ENCODE data around the gene SLC25A5.

The SLC25A5 gene

GRCh38 chrX:119497185-119497584, 28.9 kb downstream of the SLC25A5 start (continued):
- TF ChIP-seq ZNF280D (tag by site-specific recombination; IDR thresholded peaks at IDR 0.05) (no peak), ZNF223 (tag by site-specific recombination; IDR thresholded peaks at IDR 0.05) (no peak), ZNF112 (tag by site-specific recombination; IDR thresholded peaks at IDR 0.05) (no peak), ZNF660 (tag by site-specific recombination; IDR thresholded peaks at IDR 0.05) (no peak), ZNF558 (tag by site-specific recombination; IDR thresholded peaks at IDR 0.05) (no peak), BCL11A (tag by site-specific recombination; IDR thresholded peaks at IDR 0.05; ENCODE audit: low read depth) (no peak), ZNF529 (tag by site-specific recombination; IDR thresholded peaks at IDR 0.05; ENCODE audit: insufficient replicate concordance) (no peak), PBX3 (CRISPR knock-in tag; IDR thresholded peaks at IDR 0.05) (no peak), ZBTB48 (tag by site-specific recombination; IDR thresholded peaks at IDR 0.05) (no peak)
- TF ChIP-seq, protein P1, sequence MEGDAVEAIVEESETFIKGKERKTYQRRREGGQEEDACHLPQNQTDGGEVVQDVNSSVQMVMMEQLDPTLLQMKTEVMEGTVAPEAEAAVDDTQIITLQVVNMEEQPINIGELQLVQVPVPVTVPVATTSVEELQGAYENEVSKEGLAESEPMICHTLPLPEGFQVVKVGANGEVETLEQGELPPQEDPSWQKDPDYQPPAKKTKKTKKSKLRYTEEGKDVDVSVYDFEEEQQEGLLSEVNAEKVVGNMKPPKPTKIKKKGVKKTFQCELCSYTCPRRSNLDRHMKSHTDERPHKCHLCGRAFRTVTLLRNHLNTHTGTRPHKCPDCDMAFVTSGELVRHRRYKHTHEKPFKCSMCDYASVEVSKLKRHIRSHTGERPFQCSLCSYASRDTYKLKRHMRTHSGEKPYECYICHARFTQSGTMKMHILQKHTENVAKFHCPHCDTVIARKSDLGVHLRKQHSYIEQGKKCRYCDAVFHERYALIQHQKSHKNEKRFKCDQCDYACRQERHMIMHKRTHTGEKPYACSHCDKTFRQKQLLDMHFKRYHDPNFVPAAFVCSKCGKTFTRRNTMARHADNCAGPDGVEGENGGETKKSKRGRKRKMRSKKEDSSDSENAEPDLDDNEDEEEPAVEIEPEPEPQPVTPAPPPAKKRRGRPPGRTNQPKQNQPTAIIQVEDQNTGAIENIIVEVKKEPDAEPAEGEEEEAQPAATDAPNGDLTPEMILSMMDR (tag by site-specific recombination; IDR thresholded peaks at IDR 0.05) = no peak

DNA sequence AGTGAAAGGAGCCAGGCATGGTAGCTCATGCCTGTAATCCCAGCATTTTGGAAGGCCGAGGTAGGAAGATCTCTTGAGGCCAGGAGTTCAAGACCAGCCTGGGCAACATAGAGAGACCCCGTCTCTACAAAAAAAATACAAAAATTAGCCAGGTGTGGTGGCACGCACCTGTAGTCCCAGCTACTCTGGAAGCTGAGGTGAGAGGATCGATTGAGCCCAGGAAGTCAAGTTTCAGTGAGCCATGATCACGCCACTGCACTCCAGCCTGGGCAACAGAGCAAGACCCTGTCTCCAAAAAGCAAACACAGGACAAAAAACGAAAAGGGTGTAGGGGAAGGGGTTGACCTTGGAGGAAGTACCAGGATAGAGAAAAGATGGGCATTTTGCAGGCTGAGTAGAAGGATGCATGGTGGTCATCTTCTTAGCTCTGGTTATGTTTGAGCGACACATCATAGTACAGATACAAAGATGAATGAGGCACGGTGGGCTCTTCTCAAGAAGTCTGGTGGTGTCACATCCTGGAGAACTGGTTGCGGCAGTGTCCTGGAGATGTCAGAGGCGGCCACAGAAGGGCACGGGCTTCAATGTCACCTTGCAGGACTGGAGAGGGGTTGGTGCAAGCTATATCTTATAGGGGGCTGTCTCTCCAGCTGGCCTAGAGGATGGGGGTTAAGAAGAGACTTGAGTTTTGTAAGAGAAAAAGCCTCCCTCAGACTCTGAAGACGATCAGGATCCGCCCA, 32.0 kb downstream of the SLC25A5 start:
- TF ChIP-seq, protein P2, sequence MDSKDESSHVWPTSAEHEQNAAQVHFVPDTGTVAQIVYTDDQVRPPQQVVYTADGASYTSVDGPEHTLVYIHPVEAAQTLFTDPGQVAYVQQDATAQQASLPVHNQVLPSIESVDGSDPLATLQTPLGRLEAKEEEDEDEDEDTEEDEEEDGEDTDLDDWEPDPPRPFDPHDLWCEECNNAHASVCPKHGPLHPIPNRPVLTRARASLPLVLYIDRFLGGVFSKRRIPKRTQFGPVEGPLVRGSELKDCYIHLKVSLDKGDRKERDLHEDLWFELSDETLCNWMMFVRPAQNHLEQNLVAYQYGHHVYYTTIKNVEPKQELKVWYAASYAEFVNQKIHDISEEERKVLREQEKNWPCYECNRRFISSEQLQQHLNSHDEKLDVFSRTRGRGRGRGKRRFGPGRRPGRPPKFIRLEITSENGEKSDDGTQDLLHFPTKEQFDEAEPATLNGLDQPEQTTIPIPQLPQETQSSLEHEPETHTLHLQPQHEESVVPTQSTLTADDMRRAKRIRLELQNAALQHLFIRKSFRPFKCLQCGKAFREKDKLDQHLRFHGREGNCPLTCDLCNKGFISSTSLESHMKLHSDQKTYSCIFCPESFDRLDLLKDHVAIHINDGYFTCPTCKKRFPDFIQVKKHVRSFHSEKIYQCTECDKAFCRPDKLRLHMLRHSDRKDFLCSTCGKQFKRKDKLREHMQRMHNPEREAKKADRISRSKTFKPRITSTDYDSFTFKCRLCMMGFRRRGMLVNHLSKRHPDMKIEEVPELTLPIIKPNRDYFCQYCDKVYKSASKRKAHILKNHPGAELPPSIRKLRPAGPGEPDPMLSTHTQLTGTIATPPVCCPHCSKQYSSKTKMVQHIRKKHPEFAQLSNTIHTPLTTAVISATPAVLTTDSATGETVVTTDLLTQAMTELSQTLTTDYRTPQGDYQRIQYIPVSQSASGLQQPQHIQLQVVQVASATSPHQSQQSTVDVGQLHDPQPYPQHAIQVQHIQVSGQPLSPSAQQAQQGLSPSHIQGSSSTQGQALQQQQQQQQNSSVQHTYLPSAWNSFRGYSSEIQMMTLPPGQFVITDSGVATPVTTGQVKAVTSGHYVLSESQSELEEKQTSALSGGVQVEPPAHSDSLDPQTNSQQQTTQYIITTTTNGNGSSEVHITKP (tag by site-specific recombination; IDR thresholded peaks at IDR 0.05) = no peak
- TF ChIP-seq ZNF248 (tag by site-specific recombination; IDR thresholded peaks at IDR 0.05) (no peak), ZNF544 (tag by site-specific recombination; IDR thresholded peaks at IDR 0.05) (no peak), ZNF121 (tag by site-specific recombination; IDR thresholded peaks at IDR 0.05) (peak; percentile 90)
- H3K4me1 ChIP-seq (ENCODE audit: control insufficient read depth, insufficient read depth, low read length) = no peaks in the 10 kb centered on the region
- H3K4me3 ChIP-seq (ENCODE audit: low read depth, low read length) = no peak overlapping the region
- no peaks in the 10 kb centered on the region for H3K36me3 ChIP-seq (ENCODE audit: control insufficient read depth in 2 of 2, insufficient read depth in 1 of 2, low read length in 2 of 2)
- no peak overlapping the region for H3K27ac ChIP-seq (ENCODE audit: extremely low read depth, low read depth, low read length)
- ChIA-PET POLR2A (no interaction called here), CTCF (interaction anchor here (0.6 to 1.0 kb wide), 5 partner anchors 12 to 952 kb away, joined by 3 to 4 read pairs (median 3); no protein-coding TSS in a partner anchor)
- no peaks in the 10 kb centered on the region for H3K9me3 ChIP-seq (ENCODE audit: control insufficient read depth, insufficient read depth, low read depth, low read length)

All from HEK293 (cell line).